Astrocyte of the spinal cord (primary cell): ENCODE results near the gene GLIS1.

Experiments
- DNase-seq: peaks from one replicate; pipeline ENCODE4 v3.0.0; 2011; ENCODE audit warnings: low read depth, low spot score
- H3K4me3 ChIP-seq: 2 replicates; pipeline ENCODE4 v1.5.1; 2011; ENCODE audit warnings: low read depth, mild to moderate bottlenecking, low read length, moderate library complexity
- in situ Hi-C: cut with HindIII; loops from 2 replicates; pipeline ENCODE4 v1.10.0; 2017; ENCODE audit warnings: low sequenced_read_pairs
- TF ChIP-seq, protein P1 (sequence below): IDR thresholded peaks from 2 replicates; pipeline ENCODE4 v1.5.1; 2012; ENCODE audit warnings: low read depth, mild to moderate bottlenecking, low read length, inconsistent platforms

Gene GLIS1

DNA sequence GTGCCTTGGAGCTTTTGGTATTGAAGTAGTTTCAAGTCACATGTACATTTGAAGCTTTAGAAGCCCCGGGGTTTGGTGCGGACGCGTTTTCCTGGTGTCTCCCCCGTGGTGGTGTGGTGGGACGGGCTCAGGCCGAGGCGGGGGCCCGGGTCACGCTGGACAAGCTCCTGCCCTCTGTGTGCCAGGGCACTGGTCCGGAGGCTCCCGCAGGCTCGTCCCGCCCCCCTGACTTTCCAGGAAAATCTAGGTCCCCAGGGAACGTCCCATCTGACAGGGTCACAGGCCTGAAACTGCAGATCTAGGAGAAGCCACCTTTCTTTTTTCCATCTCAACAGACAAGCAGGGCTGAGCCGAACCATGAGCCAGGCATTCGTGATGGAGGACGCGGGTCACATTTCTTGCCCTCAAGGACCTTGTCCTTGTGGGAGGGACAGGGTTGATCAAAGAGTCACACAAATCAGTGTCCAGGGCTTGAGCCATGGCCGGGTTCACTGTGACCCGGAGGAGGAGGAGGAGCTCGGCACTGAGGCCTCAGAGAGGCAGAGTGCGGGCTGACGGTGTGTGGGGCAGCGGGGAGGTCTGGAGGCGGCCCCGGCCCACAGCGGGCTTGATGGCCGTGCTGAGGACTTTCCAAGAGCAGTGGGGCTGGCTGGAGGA lies 278.2 kb downstream of the GLIS1 start:
- no peak for DNase-seq
- in situ Hi-C loops, result no loop called here
- TF ChIP-seq, protein P1, sequence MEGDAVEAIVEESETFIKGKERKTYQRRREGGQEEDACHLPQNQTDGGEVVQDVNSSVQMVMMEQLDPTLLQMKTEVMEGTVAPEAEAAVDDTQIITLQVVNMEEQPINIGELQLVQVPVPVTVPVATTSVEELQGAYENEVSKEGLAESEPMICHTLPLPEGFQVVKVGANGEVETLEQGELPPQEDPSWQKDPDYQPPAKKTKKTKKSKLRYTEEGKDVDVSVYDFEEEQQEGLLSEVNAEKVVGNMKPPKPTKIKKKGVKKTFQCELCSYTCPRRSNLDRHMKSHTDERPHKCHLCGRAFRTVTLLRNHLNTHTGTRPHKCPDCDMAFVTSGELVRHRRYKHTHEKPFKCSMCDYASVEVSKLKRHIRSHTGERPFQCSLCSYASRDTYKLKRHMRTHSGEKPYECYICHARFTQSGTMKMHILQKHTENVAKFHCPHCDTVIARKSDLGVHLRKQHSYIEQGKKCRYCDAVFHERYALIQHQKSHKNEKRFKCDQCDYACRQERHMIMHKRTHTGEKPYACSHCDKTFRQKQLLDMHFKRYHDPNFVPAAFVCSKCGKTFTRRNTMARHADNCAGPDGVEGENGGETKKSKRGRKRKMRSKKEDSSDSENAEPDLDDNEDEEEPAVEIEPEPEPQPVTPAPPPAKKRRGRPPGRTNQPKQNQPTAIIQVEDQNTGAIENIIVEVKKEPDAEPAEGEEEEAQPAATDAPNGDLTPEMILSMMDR, result no peak
- H3K4me3 ChIP-seq, result no peak overlapping the region

DNA sequence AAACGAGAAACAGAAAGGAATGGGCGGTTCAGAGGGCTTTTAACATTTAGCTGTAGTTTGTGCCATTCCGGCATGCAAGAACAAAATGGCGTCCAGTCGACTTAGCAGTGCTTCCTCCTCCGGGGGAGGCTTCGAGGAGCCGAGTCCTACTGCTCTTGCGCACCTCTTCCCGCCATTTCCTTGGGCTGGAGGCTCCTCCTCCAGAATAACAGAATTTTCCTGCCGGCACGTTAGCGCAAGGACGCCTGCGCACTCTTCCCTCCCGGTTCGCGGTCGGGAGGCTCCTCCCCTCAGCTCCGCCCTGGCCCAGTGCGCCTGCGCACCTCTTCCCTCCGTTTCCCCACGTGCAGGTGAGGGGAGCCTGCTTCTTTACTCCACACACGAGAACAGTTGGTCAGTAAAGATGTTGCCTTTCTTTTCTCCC lies 278.7 kb downstream of the GLIS1 start:
- in situ Hi-C loops, result no loop called here
- TF ChIP-seq, protein P1, result no peak
- DNase-seq, result no peak

DNA sequence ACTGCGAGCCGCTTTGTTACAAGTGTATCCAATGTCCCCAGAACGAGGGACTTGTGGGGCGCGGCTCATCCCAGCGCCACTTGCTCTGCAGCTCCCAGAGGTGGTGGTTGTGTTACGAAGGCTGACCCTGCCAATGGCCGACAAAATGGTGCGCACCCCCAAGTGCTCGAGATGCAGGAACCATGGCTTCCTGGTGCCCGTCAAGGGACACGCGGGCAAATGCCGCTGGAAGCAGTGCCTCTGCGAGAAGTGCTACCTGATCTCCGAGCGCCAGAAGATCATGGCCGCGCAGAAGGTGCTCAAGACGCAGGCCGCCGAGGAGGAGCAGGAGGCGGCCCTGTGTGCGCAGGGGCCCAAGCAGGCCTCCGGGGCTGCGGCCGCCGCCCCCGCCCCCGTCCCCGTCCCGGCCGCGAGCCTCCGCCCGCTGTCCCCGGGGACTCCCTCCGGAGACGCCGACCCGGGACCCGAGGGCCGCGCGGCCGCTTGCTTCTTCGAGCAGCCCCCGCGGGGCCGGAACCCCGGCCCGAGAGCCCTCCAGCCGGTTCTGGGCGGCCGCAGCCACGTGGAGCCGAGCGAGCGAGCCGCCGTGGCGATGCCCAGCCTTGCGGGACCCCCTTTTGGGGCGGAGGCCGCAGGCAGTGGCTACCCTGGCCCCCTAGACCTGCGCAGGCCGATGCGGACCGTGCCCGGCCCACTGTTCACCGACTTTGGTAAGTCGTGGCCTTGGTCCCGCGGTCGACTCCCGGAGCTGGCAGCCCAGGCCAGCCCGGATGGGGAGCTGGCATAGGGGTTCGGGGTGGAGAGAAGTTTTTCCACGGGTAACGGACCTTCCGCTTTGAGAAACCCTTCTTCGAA lies 279.4 kb downstream of the GLIS1 start, which contains the start of gene DMRTB1:
Gene DMRTB1, plus strand, starts transcription at position 79 of the 855 bp plus-strand sequence. Its CDS starts 55 bp downstream, at position 134.
- in situ Hi-C loops, result no loop called here
- DNase-seq, result no peak
- H3K4me3 ChIP-seq, result no peak within 1 kb of the TSS
- TF ChIP-seq, protein P1, result no peak

More for the DNA sequence above, 278.7 kb downstream of the GLIS1 start:
- no peak overlapping the region for H3K4me3 ChIP-seq

DNA sequence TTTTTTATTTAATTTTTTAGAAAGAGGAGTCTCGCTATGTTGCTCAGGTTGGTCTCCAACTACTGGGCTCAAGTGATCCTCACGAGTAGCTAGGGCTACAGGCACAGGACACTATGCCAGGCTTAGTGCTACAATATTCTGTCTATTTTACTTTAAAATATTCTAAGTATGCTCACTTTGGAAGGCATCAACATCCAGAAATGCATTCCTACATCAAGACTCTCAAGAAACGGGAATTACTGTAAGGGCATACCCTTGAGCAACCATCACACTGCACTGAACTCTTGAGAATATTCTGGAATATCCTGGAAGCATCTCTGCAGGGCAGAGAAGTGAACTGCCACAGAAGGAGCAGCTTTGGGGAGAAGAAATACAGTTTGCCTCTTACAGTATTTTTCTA lies 280.3 kb downstream of the GLIS1 start:
- in situ Hi-C loops, result no loop called here
- DNase-seq, result no peak

More for the DNA sequence above, 280.3 kb downstream of the GLIS1 start:
- no peak overlapping the region for H3K4me3 ChIP-seq
- TF ChIP-seq, protein P1, result no peak
